NCI-H460 (cell line): Measurements from ENCODE around the gene SESTD1. TPM values are rescaled to one million over a fixed set of nuclear protein-coding genes. Genes with fewer than 3 reads are reported as not detected.
A peak's percentile ranks its signal among the peaks of the same experiment; 100 is the strongest.

Experiments
- DNase-seq: peaks from one replicate; pipeline ENCODE4 v3.0.0-alpha.2; 2016; ENCODE audit warnings: low read depth; ENCODE audit errors: extremely low read depth
- polyA plus RNA-seq: library from polyadenylated mRNA; depleted of rRNA; stranded (reverse); fragments of >200 nt; gene quantifications from 2 replicates; pipeline ENCODE4 v1.2.3, GENCODE V29; 2014; cell fraction: nucleus; rRNA removed
- total RNA-seq: library from RNA; depleted of rRNA; stranded (reverse); fragments of >200 nt; shearing (Covaris generic); gene quantifications from 2 replicates; pipeline ENCODE4 v1.2.3, GENCODE V29; 2014; rRNA removed

The SESTD1 gene, protein sequence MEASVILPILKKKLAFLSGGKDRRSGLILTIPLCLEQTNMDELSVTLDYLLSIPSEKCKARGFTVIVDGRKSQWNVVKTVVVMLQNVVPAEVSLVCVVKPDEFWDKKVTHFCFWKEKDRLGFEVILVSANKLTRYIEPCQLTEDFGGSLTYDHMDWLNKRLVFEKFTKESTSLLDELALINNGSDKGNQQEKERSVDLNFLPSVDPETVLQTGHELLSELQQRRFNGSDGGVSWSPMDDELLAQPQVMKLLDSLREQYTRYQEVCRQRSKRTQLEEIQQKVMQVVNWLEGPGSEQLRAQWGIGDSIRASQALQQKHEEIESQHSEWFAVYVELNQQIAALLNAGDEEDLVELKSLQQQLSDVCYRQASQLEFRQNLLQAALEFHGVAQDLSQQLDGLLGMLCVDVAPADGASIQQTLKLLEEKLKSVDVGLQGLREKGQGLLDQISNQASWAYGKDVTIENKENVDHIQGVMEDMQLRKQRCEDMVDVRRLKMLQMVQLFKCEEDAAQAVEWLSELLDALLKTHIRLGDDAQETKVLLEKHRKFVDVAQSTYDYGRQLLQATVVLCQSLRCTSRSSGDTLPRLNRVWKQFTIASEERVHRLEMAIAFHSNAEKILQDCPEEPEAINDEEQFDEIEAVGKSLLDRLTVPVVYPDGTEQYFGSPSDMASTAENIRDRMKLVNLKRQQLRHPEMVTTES
- total RNA-seq: 25.6 and 26.3 TPM in 2 replicates
- 14.5 and 28.3 TPM in 2 replicates for polyA plus RNA-seq

DNA sequence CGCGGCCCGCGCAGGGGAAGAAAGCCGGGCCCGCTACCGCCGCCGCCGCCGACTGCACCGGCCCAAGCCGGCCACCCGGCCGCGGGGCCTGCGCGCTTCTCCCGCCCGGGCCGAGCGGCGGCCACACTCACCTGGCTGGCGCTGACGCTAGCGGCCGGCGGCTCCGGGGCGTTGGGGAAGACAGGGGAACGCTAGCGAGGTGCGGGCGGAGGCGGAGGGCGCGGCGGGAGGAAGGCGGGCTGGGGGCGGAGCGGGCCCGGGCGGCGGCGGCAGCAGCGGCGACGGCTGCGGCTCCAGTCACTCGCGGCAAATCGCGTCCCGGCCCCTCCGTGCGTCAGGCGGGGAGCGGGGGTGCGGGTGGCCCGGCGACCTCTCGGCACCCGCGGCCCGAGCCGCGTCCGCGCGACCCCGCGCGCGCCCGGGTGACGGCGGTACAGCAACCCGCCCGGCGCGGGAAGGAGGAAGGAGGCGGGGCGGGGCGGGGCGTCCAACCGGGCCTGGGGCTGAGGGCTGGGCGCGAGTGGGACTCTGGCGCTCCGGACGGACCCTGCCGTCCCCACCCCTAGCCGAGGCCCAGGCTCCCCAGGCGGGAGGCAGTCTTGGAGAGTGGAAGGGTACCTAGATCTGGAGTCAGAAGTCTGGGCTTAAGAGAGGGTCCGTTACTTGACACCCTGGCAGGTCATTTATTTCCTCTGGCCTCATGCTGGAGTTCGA is at the start of gene SESTD1:
Gene SESTD1, minus strand, starts transcription at position 465 of the 714 bp plus-strand sequence. CDS start 72,991 bp downstream, outside the sequence.
- peak; percentile 55 for DNase-seq

DNA sequence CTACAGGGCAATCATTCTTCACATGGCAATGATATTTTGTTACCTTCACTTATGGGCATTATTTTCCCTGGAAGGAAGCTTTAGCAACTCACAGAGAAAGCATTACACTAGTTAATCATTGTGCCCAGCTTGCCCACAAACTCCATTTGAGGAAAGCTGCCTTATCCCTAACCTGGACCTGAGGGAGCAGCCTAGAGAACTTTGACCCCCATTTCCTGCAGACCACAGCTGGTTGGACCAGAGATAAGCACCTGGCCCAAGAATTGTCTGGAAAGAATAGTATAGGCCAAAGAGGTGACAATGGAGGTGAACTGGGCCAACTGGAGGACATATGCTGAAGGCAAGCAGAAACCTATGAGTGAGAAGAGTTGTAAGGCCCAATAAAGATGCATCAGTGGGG is 48.4 kb upstream of the SESTD1 start:
- DNase-seq: no peak

DNA sequence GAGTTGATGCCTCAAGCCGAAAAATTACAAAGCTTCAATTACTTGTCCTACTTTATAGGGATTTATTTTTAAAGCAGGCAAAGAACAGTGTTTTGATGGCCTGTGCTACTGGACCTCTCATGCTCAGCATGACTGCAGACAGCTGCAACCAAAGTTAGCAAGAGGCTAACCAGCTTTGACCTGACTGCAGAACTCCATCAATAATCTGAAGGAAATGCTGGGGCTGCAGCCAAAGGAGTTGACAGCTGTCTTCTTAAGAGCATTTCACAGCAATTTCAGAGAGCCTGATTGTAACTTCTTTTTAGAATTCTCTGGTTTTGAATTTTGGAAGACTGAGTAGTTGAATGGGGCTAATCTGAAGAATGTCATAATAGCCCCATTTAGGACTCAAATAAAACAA is 46.5 kb upstream of the SESTD1 start:
- DNase-seq: no peak

DNA sequence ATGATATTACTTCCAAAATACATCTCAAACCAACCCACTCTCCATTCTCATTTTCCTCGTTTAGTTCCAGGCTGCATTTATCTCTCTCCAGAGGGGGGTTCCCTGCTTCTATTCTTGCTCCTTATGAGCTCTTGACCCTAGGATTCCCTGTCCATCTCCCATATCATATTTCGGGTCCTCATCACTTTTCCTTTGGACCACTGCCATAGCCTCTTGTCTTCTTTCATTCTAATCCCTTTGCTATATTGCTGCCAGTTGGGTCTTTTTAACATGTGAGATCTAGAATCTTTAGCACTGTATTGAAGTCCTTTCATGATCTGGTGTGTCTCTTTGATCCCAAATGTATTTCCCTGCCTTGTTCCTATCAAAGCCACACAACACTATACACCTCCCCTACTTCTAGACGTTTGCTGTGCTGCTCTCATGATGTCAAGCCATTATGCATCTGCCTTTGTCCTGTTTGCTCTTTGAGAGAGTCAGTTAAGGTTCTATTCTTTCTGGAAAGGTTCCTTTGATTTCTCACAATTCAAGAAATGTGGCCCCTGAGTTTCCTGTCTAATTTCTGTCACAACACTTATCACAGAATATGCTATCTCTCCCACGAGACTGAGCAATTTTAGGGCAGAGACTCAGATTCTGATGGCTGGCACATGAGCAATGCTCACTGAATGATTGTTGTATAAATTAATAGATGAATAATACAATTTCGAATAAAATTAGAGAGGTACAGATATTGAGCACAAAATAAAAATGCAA is 43.2 kb upstream of the SESTD1 start:
- DNase-seq: no peak

DNA sequence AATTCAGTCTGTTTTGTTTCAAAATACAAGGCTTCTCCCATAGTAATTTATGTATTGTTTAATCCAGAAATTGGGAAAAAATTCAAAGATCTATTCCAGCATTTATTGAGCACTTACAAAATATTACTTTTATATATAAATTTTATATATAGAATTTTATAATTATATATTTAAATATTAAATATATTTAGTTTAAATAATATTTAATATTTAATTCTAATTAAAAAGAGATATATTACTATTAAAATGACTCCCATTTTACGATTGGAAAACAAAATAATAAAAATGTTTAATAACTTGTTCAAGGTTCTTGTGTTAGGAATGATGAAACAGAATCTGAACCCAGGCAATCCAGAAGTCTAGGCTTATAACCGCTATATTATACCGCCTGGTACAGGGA is 40.5 kb upstream of the SESTD1 start:
- no peak for DNase-seq

DNA sequence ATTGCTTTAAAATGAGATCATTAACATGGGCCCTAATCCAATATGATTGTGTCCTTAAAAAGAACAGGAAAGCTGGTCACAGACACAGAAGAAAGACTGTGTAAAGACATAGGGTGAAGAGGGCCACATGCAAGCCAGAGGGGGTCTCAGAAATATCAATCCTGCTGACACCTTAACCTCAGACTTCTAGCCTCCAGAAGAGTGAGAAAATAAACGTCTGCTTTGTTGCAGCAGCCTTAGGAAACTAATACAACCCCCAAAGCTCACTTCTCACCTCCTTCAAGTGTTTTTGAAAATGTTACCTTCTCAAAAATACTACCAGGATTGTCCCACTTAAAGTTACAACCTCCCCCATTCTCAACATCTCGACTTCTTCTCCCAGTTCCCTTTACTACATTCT is 39.8 kb upstream of the SESTD1 start:
- no peak for DNase-seq

DNA sequence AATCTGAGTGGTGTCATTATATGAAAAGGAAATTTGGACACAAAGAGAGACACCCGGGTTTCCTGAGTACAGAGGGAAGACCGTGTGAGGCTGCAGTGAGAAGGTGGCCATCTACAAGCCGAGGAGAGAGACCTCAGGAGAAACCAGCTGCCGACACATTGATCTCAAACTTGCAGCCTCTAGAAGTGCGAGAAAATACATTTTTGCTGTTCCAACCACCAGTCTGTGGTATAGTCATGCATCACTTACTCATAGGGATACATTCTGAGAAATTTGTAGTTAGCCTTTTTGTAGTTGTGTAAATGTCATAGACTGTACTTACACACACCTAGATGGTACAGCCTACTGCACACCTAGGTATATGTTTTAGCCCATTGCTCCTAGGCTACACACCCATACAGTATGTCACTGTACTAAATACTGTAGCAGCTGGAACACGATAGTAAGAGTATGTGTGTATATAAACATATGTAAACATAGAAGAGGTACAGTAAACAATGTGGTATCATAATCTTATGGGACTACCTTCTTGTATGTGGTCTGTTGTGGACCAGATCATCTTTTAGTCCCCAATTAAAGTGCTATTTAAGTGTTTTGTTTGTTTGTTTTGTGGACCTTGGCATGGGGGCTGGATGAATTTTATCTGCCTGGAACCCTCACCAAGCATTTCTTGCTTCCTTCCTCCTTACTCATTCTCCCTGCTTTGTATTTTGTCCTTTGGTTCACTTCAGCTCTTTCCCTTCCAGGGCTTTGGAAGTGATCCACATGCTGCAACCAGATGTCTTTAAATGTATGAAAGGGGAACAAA is 38.3 kb upstream of the SESTD1 start:
- DNase-seq: no peak

DNA sequence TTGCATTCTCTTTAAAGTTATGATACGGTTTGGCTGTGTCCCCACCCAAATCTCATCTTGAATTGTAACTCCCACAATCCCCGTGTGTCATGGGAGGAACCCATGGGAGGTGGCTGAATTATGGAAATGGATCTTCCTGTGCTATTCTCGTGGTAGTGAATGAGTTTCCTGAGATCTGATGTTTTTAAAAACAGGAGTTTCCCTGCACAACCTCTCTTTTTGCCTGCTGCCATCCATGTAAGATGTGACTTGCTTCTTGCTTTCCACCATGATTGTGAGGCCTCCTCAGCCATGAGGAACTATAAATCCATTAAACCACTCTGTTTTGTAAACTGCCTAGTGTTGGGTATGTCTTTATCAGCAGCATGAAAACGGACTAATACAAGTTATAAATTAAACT is 37.5 kb upstream of the SESTD1 start:
- DNase-seq: no peak

DNA sequence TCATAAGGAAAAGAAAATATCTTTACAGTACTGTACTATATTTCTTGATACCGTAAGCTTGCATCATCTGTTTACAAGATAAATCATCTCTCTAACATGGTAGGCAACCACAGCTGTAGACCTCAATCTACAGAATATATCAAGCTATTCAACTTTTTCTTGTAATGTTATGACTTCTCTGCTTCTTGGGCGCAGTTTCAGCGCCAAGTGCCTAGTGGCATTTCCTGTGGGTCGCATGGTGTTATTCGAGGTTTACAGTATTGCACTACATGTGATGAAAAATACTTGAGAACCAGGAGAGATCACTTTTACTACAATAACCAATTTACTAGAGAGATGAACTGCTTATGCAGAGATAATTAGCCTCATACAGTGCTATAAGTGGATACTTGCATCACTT is 34.0 kb upstream of the SESTD1 start:
- no peak for DNase-seq

DNA sequence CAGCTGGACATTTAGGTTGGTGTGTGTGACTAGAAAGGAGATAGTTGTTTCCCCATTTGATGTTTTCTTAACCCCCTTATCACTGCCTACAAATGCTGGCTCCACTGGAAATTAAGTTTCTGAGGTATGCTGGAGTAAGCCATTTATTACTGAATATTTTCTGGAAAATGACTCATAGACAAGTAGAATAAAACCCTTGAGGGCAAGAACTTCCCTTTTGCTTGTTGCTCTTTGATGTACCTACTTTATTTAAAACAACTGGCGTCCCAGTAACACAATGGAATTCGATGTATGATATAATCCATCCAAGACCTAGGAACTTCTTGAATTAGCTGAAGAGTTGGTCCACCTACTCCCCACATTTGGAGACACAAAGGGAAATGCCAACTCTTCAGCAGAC is 33.3 kb upstream of the SESTD1 start:
- DNase-seq: no peak

DNA sequence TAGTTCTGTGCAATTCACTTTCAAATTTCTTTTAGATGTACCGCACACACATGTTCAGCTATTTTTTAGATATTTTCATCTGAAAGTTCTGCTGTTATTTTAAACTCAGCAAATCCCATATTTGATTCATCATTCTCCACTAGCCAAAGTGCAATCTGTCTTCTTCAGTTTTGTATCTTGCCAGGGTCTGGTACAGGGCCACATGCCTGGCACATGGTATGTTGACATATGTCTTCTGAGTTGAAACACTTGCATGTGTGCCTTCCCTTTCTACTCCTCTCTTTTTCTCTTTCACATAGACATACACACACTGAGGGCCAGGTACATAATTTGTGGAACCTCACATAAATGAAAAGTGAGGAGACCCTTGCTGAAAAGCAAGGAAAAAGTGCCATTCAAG is 25.7 kb upstream of the SESTD1 start:
- no peak for DNase-seq

DNA sequence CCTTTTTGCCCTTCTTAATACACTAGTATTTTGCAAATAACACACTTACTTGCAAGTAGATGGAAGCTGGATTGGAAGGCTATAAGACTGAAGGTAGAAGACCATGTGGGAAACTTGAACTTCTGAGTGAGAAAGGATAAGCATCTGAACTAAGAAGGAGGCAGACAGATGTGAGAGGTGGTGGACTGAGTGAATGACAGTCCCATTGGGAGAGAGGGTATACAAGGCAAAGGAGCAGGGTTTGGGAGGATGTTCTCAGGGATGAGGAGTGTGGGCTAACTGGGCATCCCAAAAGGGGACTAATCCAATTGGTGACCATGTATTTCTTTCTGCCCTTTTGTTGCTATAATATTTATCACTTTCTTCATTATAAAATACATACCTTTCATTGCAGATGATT is 20.4 kb upstream of the SESTD1 start:
- no peak for DNase-seq

DNA sequence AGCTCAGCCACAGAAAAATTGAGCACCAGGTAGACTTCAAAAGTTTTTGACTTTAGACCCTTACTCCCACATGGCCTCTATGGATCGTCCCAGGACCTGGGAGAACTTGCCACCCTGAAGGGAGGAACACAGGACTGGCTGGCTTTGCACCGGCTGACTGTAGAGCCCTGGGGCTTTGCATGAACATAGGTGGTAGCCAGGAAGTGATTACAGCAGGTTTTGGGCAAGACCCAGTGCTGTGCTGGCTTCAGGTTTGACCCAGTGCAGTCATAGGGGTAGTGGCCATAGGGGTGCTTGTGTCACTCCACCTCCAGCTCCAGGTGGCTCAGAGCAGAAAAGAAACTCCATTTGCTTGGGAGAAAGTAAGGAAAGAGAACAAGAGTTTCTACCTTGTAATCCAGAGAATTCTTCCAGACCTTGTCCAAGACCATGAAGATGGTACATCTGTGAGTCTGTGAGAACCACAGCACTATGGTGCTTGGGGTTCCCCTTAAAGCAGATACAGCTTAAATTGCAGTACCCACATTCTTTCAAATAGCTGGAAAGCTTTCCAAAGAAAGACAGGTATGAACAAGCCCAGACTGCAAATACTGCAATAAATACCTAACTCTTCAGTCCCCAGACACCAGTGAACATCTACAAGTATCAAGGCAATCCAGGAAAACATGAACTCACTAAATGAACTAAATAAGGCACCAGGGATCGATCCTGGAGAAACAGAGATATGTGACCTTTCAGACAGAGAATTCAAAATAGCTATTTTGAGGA is 13.0 kb upstream of the SESTD1 start:
- DNase-seq: no peak

DNA sequence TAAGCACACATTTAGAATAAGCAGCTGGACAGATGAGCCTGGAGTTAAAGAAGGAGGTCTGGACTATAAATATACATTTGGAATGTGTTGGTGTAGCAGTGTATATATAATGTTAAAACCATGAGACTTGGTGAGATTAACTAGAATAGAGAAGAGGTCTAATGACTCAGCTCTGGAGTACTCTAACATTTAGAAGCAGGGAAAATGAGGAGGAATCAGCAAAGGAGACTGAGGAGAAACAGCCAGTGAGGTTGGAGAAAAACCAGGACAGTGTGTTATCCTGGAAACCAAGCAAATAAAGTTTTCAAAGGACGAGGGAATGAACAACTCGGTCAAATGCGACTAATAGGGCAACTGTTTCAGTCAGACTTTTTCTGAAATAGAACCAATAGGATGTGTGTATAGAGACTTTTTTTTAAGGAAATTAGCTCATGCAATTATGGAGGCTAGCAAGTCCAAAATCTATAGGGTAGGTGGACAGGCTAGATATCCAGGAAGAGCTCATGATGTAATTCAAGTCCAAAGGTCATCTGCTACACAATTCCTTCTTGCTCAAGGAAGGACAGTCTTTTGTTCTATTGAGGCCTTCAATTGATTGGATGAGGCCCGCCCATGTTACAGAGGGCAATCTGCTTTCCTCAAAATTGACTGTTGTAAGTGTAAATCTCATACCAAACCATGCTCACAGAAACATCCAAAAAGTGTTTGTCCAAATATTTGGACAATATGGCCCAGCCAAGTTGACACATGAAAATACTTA is 10.8 kb upstream of the SESTD1 start:
- no peak for DNase-seq

DNA sequence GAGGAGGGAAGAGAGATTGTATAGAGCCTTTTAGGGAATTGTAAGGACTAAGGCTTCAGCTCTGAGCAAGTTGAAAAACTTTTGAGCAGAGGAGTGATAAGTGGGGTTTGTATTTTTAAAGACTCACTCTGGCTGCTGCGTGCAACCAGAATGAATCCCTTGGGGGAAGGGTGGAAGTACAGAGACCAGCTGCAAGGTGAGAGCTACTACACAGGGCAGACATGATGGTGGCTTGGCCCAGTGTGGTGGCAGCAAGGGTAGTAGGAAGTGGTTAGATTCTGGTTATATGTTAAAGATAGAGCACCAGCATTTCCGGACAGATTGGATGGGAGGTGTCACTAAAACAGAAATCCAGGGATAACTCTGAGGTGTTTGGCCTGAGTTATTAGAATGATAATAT is 10.1 kb upstream of the SESTD1 start:
- DNase-seq: no peak

DNA sequence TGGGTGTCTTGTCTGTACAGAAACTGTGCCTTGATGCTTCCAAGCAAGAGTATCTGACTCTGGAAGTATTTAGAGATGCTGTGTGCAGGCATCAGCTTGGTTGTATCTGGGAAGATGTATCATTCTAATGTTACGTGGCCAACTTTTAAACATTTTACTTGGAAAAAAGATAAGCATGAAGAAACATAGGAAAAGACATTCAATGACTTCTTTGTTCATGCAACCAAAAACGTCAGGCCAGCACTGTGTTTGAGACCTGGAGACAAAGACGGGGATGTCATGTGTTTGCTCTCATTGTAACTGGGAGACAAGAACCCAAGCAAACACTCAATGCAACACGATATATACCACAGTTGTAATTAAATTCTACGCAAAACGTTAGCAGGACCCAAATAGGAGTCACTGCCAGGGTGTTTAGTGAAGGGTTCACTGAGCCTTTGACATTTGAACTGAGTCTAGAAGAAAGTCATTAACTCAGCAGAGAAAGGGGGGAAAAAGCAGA is 8.9 kb upstream of the SESTD1 start:
- no peak for DNase-seq

DNA sequence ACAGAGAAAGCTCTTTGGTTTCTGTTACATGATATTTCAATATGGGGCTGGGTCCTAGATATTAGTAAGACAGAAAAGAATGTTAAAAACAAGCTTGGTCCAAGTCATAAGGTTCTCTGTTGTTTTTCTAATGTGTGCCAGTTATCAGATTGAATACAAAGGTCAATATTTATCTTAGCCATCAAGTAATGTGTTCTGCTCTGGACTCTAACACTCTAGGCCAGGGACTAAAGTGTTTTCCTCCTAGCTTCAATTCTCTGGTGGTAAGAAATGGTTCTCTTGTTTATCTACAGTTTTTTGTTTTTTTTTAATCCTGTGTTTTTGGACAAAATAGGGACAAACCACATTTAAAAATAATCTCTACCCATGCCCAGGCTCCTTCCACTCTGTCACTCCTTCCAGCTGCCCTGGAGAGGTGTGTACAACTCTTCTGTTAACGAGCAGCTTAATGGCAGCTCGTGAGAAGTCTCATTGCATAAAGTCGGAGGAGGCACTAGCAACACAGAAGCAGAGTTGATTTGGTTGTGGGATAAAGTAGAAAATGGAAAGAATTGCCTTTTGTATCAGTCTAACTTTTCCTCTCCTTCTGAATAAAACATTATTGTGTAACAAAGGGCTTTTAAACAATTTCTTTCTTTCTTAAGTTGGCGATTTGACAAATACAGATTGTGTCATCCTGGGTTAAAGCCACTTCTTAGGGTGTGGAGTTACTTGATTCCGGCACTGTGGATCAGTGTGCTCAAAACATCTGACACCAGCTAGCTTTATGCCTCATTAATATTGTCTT is 8.0 kb upstream of the SESTD1 start:
- DNase-seq: peak; percentile 61
